Smooth muscle cell (in vitro differentiated cells): Measurements from ENCODE around the gene PITRM1. TPM values are rescaled to one million over a fixed set of nuclear protein-coding genes. Genes with fewer than 3 reads are reported as not detected.

Source experiments
- DNase-seq: peaks from one replicate; lab custom pipeline; 2025; ENCODE audit not compliant: unreplicated experiment; lab: John Stamatoyannopoulos, UW
- H2AFZ ChIP-seq: fragments of 200-600 bp; sonication (generic); 2 replicates; pipeline ENCODE4 v1.6.0; 2016; ENCODE audit warnings: antibody characterized with exemption, low read depth, mild to moderate bottlenecking
- H3F3A ChIP-seq: fragments of 200-600 bp; sonication (generic); 2 replicates; pipeline ENCODE4 v1.6.0; 2017; ENCODE audit warnings: antibody characterized with exemption, low read depth
- H3K27ac ChIP-seq: fragments of 200-600 bp; sonication (generic); 2 replicates; pipeline ENCODE4 v1.5.1; 2016; ENCODE audit warnings: low read depth, mild to moderate bottlenecking
- H3K27me3 ChIP-seq: fragments of 200-600 bp; sonication (generic); 2 replicates; pipeline ENCODE4 v1.6.1; 2016; ENCODE audit warnings: low read depth, mild to moderate bottlenecking
- H3K36me3 ChIP-seq: fragments of 200-600 bp; sonication (generic); 2 replicates; pipeline ENCODE4 v1.5.1; 2016; ENCODE audit warnings: low read depth
- H3K4me1 ChIP-seq: fragments of 200-600 bp; sonication (generic); 2 replicates; pipeline ENCODE4 v1.5.1; 2016; ENCODE audit warnings: low read depth
- H3K4me2 ChIP-seq: fragments of 200-600 bp; sonication (generic); 2 replicates; pipeline ENCODE4 v1.6.0; 2016; ENCODE audit warnings: mild to moderate bottlenecking
- H3K4me3 ChIP-seq: fragments of 200-600 bp; sonication (generic); 2 replicates; pipeline ENCODE4 v1.5.1; 2016; ENCODE audit warnings: mild to moderate bottlenecking
- H3K79me2 ChIP-seq: fragments of 200-600 bp; sonication (generic); 2 replicates; pipeline ENCODE4 v1.6.0; 2016; ENCODE audit warnings: low read depth, mild to moderate bottlenecking
- H3K9ac ChIP-seq: fragments of 200-600 bp; sonication (generic); 2 replicates; pipeline ENCODE4 v1.6.0; 2016; ENCODE audit warnings: low read depth
- H3K9me3 ChIP-seq: fragments of 200-600 bp; sonication (generic); replicated peaks from 2 replicates; pipeline ENCODE4 v1.5.1; 2016; ENCODE audit warnings: low read depth
- H4K20me1 ChIP-seq: fragments of 200-600 bp; sonication (generic); 2 replicates; pipeline ENCODE4 v1.6.0; 2016; ENCODE audit warnings: low read depth
- WGBS: methylation state at CpG from one replicate; pipeline ENCODE4 v1.1.7; 2016; ENCODE audit warnings: low lambda C conversion rate; 5-methylcytosine and 5-hydroxymethylcytosine counted together
- polyA plus RNA-seq: library from polyadenylated mRNA; unstranded; fragments of >200 nt; fragmentation: Nextera tagmentation; extraction: Ambion mirVana; gene quantifications from 2 replicates; pipeline ENCODE4 v1.2.1, GENCODE V29; 2016
- total RNA-seq: library from RNA; depleted of rRNA; stranded (reverse); fragments of >200 nt; gene quantifications from 2 replicates; pipeline ENCODE4 v1.2.3, GENCODE V29; 2014
- TF ChIP-seq, protein P1 (sequence below): fragments of 200-600 bp; sonication (generic); IDR thresholded peaks from 2 replicates; pipeline ENCODE4 v1.5.1; 2017; ENCODE audit warnings: borderline replicate concordance, mild to moderate bottlenecking, antibody characterized with exemption; ENCODE audit not compliant: insufficient read depth, poor library complexity, severe bottlenecking

Gene PITRM1
- total and polyA plus RNA-seq, 2 experiments from 2014 or later, result 49.2 to 61.3 TPM

DNA sequence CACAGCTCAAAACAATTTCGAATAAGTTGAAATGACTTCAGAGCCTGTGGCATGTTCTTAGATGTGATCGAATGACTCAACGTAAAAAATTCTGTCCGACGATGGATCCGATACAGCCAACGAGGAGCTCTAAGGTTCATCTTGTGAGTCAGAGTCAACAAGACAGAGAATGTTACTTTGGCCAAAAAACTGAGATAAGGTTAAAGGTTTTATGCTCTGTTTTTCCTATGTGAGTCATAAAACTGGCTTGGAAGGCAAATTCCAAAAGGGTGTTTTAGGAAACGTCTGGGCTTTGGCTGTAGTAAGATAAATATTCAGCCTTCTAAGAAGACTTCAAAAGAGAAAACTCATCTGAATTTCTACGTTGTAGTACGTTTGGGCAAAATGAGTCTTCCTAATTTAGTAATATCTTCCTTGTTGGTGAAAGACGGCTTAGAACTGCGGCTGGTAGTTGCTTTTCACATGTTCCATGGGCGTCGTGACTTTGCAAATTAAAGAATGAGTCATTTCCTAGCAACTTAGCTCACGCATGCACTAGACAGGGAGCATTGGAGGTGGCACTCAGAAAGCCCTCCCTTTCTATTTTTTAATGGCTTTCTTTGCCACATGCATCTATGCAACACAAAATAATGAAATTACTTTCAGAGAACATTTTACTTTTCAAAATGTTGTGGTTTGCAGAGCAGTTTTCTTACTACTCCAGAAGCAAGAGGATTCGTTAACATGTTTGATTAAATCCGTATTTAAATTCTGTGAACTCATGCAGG, 77.0 kb downstream of the PITRM1 start:
- Histone ChIP-seq H3K79me2 (peaks cover 47% of the 10 kb centered on the region), H3K9me3 (no peaks in the 10 kb centered on the region), H3K36me3 (no peaks in the 10 kb centered on the region), H3K4me2 (peak overlapping the region; percentile 80), H3K27ac (peak overlapping the region; percentile 99), H3K4me3 (no peak overlapping the region), H3K4me1 (peaks cover 29% of the 10 kb centered on the region), H3K9ac (peak overlapping the region; percentile 95), H3F3A (peaks cover 42% of the 10 kb centered on the region), H2AFZ (no peak overlapping the region), H3K27me3 (no peaks in the 10 kb centered on the region), H4K20me1 (no peaks in the 10 kb centered on the region)
- 5% methylated on average over 17 of the region's 17 CpGs for WGBS
- TF ChIP-seq, protein P1, sequence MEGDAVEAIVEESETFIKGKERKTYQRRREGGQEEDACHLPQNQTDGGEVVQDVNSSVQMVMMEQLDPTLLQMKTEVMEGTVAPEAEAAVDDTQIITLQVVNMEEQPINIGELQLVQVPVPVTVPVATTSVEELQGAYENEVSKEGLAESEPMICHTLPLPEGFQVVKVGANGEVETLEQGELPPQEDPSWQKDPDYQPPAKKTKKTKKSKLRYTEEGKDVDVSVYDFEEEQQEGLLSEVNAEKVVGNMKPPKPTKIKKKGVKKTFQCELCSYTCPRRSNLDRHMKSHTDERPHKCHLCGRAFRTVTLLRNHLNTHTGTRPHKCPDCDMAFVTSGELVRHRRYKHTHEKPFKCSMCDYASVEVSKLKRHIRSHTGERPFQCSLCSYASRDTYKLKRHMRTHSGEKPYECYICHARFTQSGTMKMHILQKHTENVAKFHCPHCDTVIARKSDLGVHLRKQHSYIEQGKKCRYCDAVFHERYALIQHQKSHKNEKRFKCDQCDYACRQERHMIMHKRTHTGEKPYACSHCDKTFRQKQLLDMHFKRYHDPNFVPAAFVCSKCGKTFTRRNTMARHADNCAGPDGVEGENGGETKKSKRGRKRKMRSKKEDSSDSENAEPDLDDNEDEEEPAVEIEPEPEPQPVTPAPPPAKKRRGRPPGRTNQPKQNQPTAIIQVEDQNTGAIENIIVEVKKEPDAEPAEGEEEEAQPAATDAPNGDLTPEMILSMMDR, result no peak
- DNase-seq, result no peak

DNA sequence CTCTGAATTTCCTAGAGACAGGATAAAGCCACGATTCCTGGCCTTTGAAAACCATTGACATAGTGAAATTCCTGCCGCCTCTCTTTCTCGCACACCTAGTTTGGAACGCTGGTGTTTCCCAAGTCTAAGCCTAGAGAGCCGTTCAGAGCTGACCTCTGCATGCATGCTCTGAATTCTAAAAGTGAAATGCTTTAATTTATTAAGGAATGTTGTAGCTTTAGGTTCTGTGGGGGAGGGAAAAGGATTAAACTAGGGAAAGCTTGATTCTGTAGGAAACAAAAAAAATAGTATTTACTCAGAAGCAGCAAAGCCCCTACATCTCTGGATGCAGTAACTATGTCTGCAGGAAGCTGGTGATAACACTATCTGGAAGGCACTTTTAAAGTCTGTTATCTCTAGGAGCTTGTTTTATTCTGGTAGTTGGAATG, 78.0 kb downstream of the PITRM1 start:
- Histone ChIP-seq H3K36me3 (no peaks in the 10 kb centered on the region), H3K79me2 (peaks cover 51% of the 10 kb centered on the region), H3K27me3 (no peaks in the 10 kb centered on the region), H3K9me3 (no peaks in the 10 kb centered on the region), H3K4me1 (peaks cover 31% of the 10 kb centered on the region), H4K20me1 (no peaks in the 10 kb centered on the region), H3K4me3 (no peak overlapping the region), H3K4me2 (peak overlapping the region; percentile 79), H2AFZ (no peak overlapping the region), H3F3A (peaks cover 49% of the 10 kb centered on the region), H3K27ac (peak overlapping the region; percentile 99), H3K9ac (peak overlapping the region; percentile 48)
- DNase-seq, result no peak
- TF ChIP-seq, protein P1, result no peak
- 3% methylated on average over 5 of the region's 5 CpGs for WGBS

DNA sequence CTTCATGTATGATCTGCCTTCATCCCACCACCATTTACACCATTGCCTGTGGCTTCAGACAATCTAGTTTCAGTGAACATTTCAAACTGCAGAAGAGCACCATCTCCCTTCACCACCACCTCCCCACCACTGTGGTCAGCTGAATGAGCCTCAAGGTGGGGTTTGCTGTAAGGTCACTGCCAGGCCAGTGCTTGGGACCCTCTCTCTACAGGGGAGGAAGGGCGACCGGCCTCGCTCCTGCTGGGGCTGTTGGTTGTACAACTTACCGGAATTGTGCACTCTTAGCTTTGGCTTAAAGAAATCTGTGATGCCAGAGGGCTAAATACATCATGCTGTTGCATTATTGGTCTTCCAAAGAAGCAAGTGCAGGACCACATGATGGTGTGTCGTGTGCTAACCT, 78.6 kb downstream of the PITRM1 start:
- Histone ChIP-seq H3K27me3 (no peaks in the 10 kb centered on the region), H2AFZ (no peak overlapping the region), H3K9ac (peak overlapping the region; percentile 48), H3K4me3 (no peak overlapping the region), H4K20me1 (no peaks in the 10 kb centered on the region), H3K4me1 (peaks cover 31% of the 10 kb centered on the region), H3K36me3 (no peaks in the 10 kb centered on the region), H3K4me2 (peak overlapping the region; percentile 79), H3K27ac (peak overlapping the region; percentile 99), H3F3A (peaks cover 49% of the 10 kb centered on the region), H3K79me2 (peaks cover 57% of the 10 kb centered on the region), H3K9me3 (no peaks in the 10 kb centered on the region)
- 75% methylated on average over 5 of the region's 5 CpGs for WGBS
- TF ChIP-seq, protein P1, result no peak
- DNase-seq, result no peak

DNA sequence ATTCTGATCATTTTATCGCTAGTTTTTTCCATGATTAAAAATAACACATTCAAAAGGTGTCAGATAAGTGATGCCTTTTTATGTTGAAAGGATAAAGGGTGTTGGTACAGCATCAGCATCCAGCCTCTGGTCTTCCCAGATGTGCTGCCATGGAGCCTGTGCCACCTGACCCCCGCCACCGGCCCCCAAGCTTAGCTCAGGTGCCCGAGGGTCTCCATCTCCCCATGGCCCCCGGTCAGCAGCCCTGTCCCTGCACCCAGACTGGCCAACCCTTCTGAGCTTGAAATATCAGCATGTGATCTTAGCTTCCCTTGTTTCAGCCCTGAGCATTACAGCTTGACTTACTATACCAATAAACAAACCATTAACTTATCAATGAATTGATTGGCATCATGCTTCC, 80.7 kb downstream of the PITRM1 start:
- peaks cover 31% of the 10 kb centered on the region for H3K4me1 ChIP-seq
- no peak overlapping the region for H3K9ac ChIP-seq
- TF ChIP-seq, protein P1, result no peak

More for the DNA sequence above, 80.7 kb downstream of the PITRM1 start:
- Histone ChIP-seq H3K9me3 (no peaks in the 10 kb centered on the region), H3F3A (peaks cover 32% of the 10 kb centered on the region), H3K4me3 (no peak overlapping the region), H4K20me1 (peaks cover 6% of the 10 kb centered on the region), H3K36me3 (no peaks in the 10 kb centered on the region), H3K4me2 (peak overlapping the region; percentile 12), H3K79me2 (peaks cover 54% of the 10 kb centered on the region), H2AFZ (no peak overlapping the region), H3K27ac (peak overlapping the region; percentile 99), H3K27me3 (no peaks in the 10 kb centered on the region)
- DNase-seq, result no peak
- 96% methylated on average over 5 of the region's 5 CpGs for WGBS
